K562 (cell line): Measurements from ENCODE around the gene LGALS3. TPM values are rescaled to one million over a fixed set of nuclear protein-coding genes. Genes with fewer than 3 reads are reported as not detected.

Experiments
- ATAC-seq: fragments of 200-7000 bp; cut with Tn5 transposase; 3 replicates; pipeline ENCODE4 v1.9.1; 2020; ENCODE audit warnings: moderate library complexity
- BruUV-seq: library from RNA; stranded (reverse); fragments of 400-500 nt; replicated peaks from 2 replicates; lab custom pipeline; 2021; lab: Mats Ljungman, UMichigan
- CTCF ChIA-PET: fragments of 300-600 bp; formaldehyde crosslinking; extraction: SDS; loops from one replicate; lab custom pipeline; 2021; ENCODE audit warnings: low intra/inter-chr PET ratio; lab: Yijun Ruan, JAX
- POLR2A ChIA-PET: fragments of 300-600, 350-650 bp; sonication (Branson Sonifier 250); formaldehyde crosslinking; extraction: SDS; loops from one replicate; lab custom pipeline; 2021; ENCODE audit warnings: antibody characterized with exemption, inconsistent platforms; lab: Yijun Ruan, JAX
- DNase-seq, 4 experiments: peaks; one replicate each; pipeline versions ENCODE4 v3.0.0 to v3.0.0-alpha.2; 2011 to 2018; ENCODE audit warnings: low spot score in 3 of 4, mixed read lengths in 3 of 4; ENCODE audit errors: extremely low read depth in 1 of 4
- FAIRE-seq: peaks from 2 replicates; lab custom pipeline; 2011; peaks lifted over from hg19 to GRCh38; lab: Jason Lieb, UNC
- H2AFZ ChIP-seq: 2 replicates; pipeline ENCODE4 v1.6.0; 2011; ENCODE audit warnings: low read depth, low read length, control low read depth, inconsistent platforms
- H3K27ac ChIP-seq: fragments of 200-600 bp; 3 replicates; pipeline ENCODE4 v1.8.0; 2011; ENCODE audit warnings: low read depth, mild to moderate bottlenecking, control low read depth, inconsistent platforms, low read length, moderate library complexity, mixed read lengths; ENCODE audit errors: extremely low read depth
- H3K27me3 ChIP-seq, 2 experiments: fragments of 300-600 bp in 1 of 2; 2 replicates in 1 of 2; 3 replicates in 1 of 2; pipeline versions ENCODE4 v1.6.0 to v1.8.0; 2011; ENCODE audit warnings: inconsistent platforms in 2 of 2, low read length in 2 of 2, mild to moderate bottlenecking in 1 of 2, mixed read lengths in 1 of 2, moderate library complexity in 1 of 2; ENCODE audit not compliant: control insufficient read depth in 2 of 2, insufficient read depth in 2 of 2
- H3K36me3 ChIP-seq: fragments of 300-600 bp; 3 replicates; pipeline ENCODE4 v1.8.0; 2011; ENCODE audit warnings: mild to moderate bottlenecking, low read length, inconsistent platforms; ENCODE audit not compliant: control insufficient read depth, insufficient read depth
- H3K4me1 ChIP-seq, 2 experiments: fragments of 200-600 bp in 1 of 2; replicated peaks in 1 of 2; 2 replicates in 1 of 2; 3 replicates in 1 of 2; pipeline versions ENCODE4 v1.5.1 to v1.8.0; 2011; ENCODE audit warnings: inconsistent platforms in 2 of 2, low read length in 2 of 2, mild to moderate bottlenecking in 1 of 2, mixed read lengths in 1 of 2, moderate library complexity in 1 of 2; ENCODE audit not compliant: control insufficient read depth in 2 of 2, insufficient read depth in 2 of 2
- H3K4me2 ChIP-seq: 2 replicates; pipeline ENCODE4 v1.6.1; 2011; ENCODE audit warnings: low read length, control low read depth, inconsistent platforms, mixed read lengths; ENCODE audit not compliant: insufficient read depth
- H3K4me3 ChIP-seq: fragments of 200-600 bp; sonication (generic), shearing (Covaris generic); 2 replicates; pipeline ENCODE4 v1.5.1; 2016; ENCODE audit warnings: control low read depth, inconsistent platforms
- H3K79me2 ChIP-seq: fragments of 200-600 bp; 3 replicates; pipeline ENCODE4 v1.8.0; 2011; ENCODE audit warnings: low read length, inconsistent platforms; ENCODE audit not compliant: control insufficient read depth, insufficient read depth
- H3K9ac ChIP-seq, 2 experiments: 2 replicates each; pipeline versions ENCODE4 v1.6.0 to v1.6.1; 2011; ENCODE audit warnings: low read depth in 2 of 2, low read length in 2 of 2, control low read depth in 1 of 2, inconsistent platforms in 1 of 2, mild to moderate bottlenecking in 1 of 2, mixed read lengths in 1 of 2; ENCODE audit not compliant: insufficient read depth in 1 of 2
- H3K9me1 ChIP-seq: one replicate; pipeline ENCODE4 v1.6.0; 2011; ENCODE audit warnings: inconsistent platforms, mild to moderate bottlenecking, low read length, moderate library complexity; ENCODE audit not compliant: control insufficient read depth, insufficient read depth
- H3K9me3 ChIP-seq: replicated peaks from 2 replicates; pipeline ENCODE4 v1.5.1; 2011; ENCODE audit warnings: low read depth, low read length, inconsistent platforms; ENCODE audit not compliant: control insufficient read depth, insufficient read depth
- H4K20me1 ChIP-seq: replicated peaks from 2 replicates; pipeline ENCODE4 v1.6.1; 2011; ENCODE audit warnings: low read length, inconsistent platforms, mixed read lengths; ENCODE audit not compliant: control insufficient read depth, insufficient read depth
- EP400 ChIP-seq: fragments of 450-650 bp; IDR thresholded peaks from 2 replicates; pipeline ENCODE4 v1.6.1; 2017; ENCODE audit warnings: antibody characterized with exemption, mild to moderate bottlenecking, moderate library complexity
- NRF1 ChIP-seq, 2 experiments: fragments of 450-650 bp; IDR thresholded peaks in 1 of 2; conservative IDR thresholded peaks in 1 of 2; 2 replicates each; pipeline ENCODE4 v1.6.1; 2014; ENCODE audit warnings: mild to moderate bottlenecking in 2 of 2
- PHF8 ChIP-seq: fragments of 200-600 bp; sonication (generic); IDR thresholded peaks from 2 replicates; pipeline ENCODE4 v1.6.1; 2012; ENCODE audit warnings: mixed run types, mild to moderate bottlenecking, inconsistent platforms, low read length, moderate library complexity, borderline replicate concordance
- RAD21 ChIP-seq, 2 experiments: fragments of 250-450 bp in 1 of 2; fragments of 450-650 bp in 1 of 2; sonication (Bioruptor Pico) in 1 of 2; formaldehyde crosslinking in 1 of 2; IDR thresholded peaks in 1 of 2; conservative IDR thresholded peaks in 1 of 2; 2 replicates each; pipeline versions ENCODE4 v1.4.0 to v1.8.0; 2020 to 2022; ENCODE audit warnings: mild to moderate bottlenecking in 2 of 2, moderate library complexity in 1 of 2
- SMAD4 ChIP-seq: fragments of 250-450 bp; sonication (Bioruptor Pico); conservative IDR thresholded peaks from 2 replicates; pipeline ENCODE4 v1.8.0; 2021; ENCODE audit warnings: inconsistent platforms, mild to moderate bottlenecking, moderate library complexity
- TEAD4 ChIP-seq, 2 experiments: sonication (generic) in 1 of 2; formaldehyde crosslinking in 1 of 2; IDR thresholded peaks; 2 replicates each; pipeline versions ENCODE4 v1.6.1 to v1.8.0; 2012 to 2022; ENCODE audit warnings: borderline replicate concordance in 1 of 2, inconsistent platforms in 1 of 2, low read length in 1 of 2, mild to moderate bottlenecking in 1 of 2, missing genetic modification reagents in 1 of 2
- TFE3 ChIP-seq: fragments of 450-650 bp; formaldehyde crosslinking; IDR thresholded peaks from 2 replicates; pipeline ENCODE4 v1.4.0; 2020; ENCODE audit warnings: mild to moderate bottlenecking, mixed read lengths
- ZBTB5 ChIP-seq: fragments of 450-650 bp; IDR thresholded peaks from 2 replicates; pipeline ENCODE4 v1.6.1; 2017; ENCODE audit warnings: antibody characterized with exemption
- ZEB2 ChIP-seq: fragments of 450-650 bp; IDR thresholded peaks from 2 replicates; pipeline ENCODE4 v1.6.1; 2016
- ZNF174 ChIP-seq: fragments of 250-450 bp; sonication (Bioruptor Pico); IDR thresholded peaks from 2 replicates; pipeline ENCODE4 v1.4.0; 2020; ENCODE audit warnings: mild to moderate bottlenecking
- WGBS: fragments of 100-300 bp; shearing (Covaris generic); methylation state at CpG from one replicate; pipeline ENCODE4 v1.1.6; 2016; ENCODE audit warnings: low coverage, mixed read lengths; ENCODE audit not compliant: insufficient coverage; ENCODE audit errors: missing lambda C conversion rate; 5-methylcytosine and 5-hydroxymethylcytosine counted together
- in situ Hi-C: fragments of 300-500 bp; cut with MboI; formaldehyde crosslinking; loops from 4 replicates; pipeline ENCODE4 v1.15.0; 2018; ENCODE audit warnings: inconsistent platforms, mixed read lengths
- intact Hi-C: fragments of 100-400 bp; cut with micrococcal nuclease; formaldehyde crosslinking; loops from 2 replicates; pipeline ENCODE4 v1.14.2; 2022
- polyA plus RNA-seq, 8 experiments: library from polyadenylated mRNA; depleted of rRNA in 4 of 8; stranded (reverse) in 5 of 8; unstranded in 3 of 8; fragments of >200 nt; fragmentation: Nextera tagmentation in 2 of 8; fragmentation: Illumina TruSeq in 1 of 8; extraction: Ambion mirVana in 2 of 8; extraction: Trizol in 1 of 8; gene quantifications; 2 replicates each; pipeline versions ENCODE4 v1.2.1 to v1.2.3, GENCODE V29; 2011 to 2014; ENCODE audit warnings: inconsistent platforms in 1 of 8, missing spikeins in 1 of 8
- total RNA-seq, 7 experiments: library from RNA; depleted of rRNA in 6 of 7; stranded (reverse); fragments of >200 nt in 6 of 7; fragmentation: Illumina TruSeq in 2 of 7; extraction: Trizol in 2 of 7; gene quantifications; 2 replicates each; pipeline versions ENCODE4 v1.2.1 to v1.2.3, GENCODE V29; 2011 to 2021; ENCODE audit warnings: low replicate concordance in 1 of 7

Gene LGALS3
- total and polyA plus RNA-seq, 9 of the 15 experiments (the other 6 are each of a cell fraction or from before 2014, with no cell fraction given), result 0.04 to 1.9 (median 1.1) TPM

GRCh38 chr14:55131370-55132137 lies 2.5 kb downstream of the LGALS3 start:
- no peak overlapping the region for H2AFZ ChIP-seq
- BruUV-seq, result no TSS peak
- no peaks in the 10 kb centered on the region for H4K20me1 ChIP-seq
- no peaks in the 10 kb centered on the region for H3K36me3 ChIP-seq
- no peak overlapping the region for H3K4me3 ChIP-seq
- ATAC-seq, result peak; percentile 69
- POLR2A ChIA-PET, result no interaction called here
- H3K9me1 ChIP-seq, result no peaks in the 10 kb centered on the region
- intact Hi-C loops, result loop anchor here (5.0 kb wide), 1 partner anchor 44 kb away; no protein-coding TSS in a partner anchor
- no peaks in the 10 kb centered on the region for H3K27me3 ChIP-seq
- H3K4me2 ChIP-seq, result no peak overlapping the region
- CTCF ChIA-PET, result no interaction called here
- H3K27ac ChIP-seq, result no peak overlapping the region
- peak; percentile 61 for FAIRE-seq
- no peak for DNase-seq
- no peak overlapping the region for H3K9ac ChIP-seq
- H3K79me2 ChIP-seq, result no peaks in the 10 kb centered on the region
- no peaks in the 10 kb centered on the region for H3K9me3 ChIP-seq
- peaks cover 0 to 13% of the 10 kb centered on the region in 2 experiments; a peak in 2 of 5 replicates for H3K4me1 ChIP-seq
- in situ Hi-C loops, result no loop called here
- WGBS, result 61% methylated on average over 7 of the region's 7 CpGs
- TF ChIP-seq EP400 (no peak), NRF1 (conservative IDR thresholded peaks at IDR 0.05 in 1 of 2, IDR thresholded peaks at IDR 0.05 in 1 of 2) (0 out of 4 replicates have a peak, but pooled peaks of 1 of the 2 experiments have one; percentile 8)

GRCh38 chr14:55133416-55133815 lies 4.4 kb downstream of the LGALS3 start:
- no peak overlapping the region for H3K27ac ChIP-seq
- ChIA-PET CTCF (no interaction called here), POLR2A (interaction anchor here (0.6 kb wide), 1 partner anchor 76 kb away, joined by 4 read pairs; no protein-coding TSS in a partner anchor)
- H3K9ac ChIP-seq, result no peak overlapping the region
- no peaks in the 10 kb centered on the region for H3K36me3 ChIP-seq
- BruUV-seq, result no TSS peak
- ATAC-seq (no peak), DNase-seq (peak in 2 of 4 experiments; percentile 16 to 17), FAIRE-seq (peak; percentile 59)
- no peak overlapping the region for H3K4me3 ChIP-seq
- no peak overlapping the region for H2AFZ ChIP-seq
- no peaks in the 10 kb centered on the region for H4K20me1 ChIP-seq
- in situ Hi-C loops (no loop called here), intact Hi-C loops (loop anchor here (5.0 kb wide), 1 partner anchor 46 kb away; no protein-coding TSS in a partner anchor)
- H3K27me3 ChIP-seq, result no peaks in the 10 kb centered on the region
- no peaks in the 10 kb centered on the region for H3K9me1 ChIP-seq
- 54% methylated on average over 4 of the region's 4 CpGs for WGBS
- no peaks in the 10 kb centered on the region for H3K9me3 ChIP-seq
- peaks cover 0 to 17% of the 10 kb centered on the region in 2 experiments; a peak in 2 of 5 replicates for H3K4me1 ChIP-seq
- H3K4me2 ChIP-seq, result no peak overlapping the region
- no peaks in the 10 kb centered on the region for H3K79me2 ChIP-seq
- TF ChIP-seq PHF8 (no peak), TFE3 (CRISPR knock-in tag) (no peak), TEAD4 (IDR thresholded peaks at IDR 0.05; ENCODE audit: low read length) (0 out of 2 replicates have a peak, but pooled peaks have one; percentile 18), TEAD4 (CRISPR knock-in tag; IDR thresholded peaks at IDR 0.05; ENCODE audit: borderline replicate concordance) (no peak), RAD21 (CRISPR knock-in tag; conservative IDR thresholded peaks at IDR 0.05 in 1 of 2, IDR thresholded peaks at IDR 0.05 in 1 of 2) (peak; percentile 37 to 53; a peak in 3 of 4 replicates), SMAD4 (CRISPR knock-in tag) (no peak), ZBTB5 (no peak), ZNF174 (no peak), ZEB2 (no peak)
